NCI-H128 (cell line): ENCODE measurements around the gene PARP3.

Experiments used
- DNase-seq: peaks from one replicate; lab custom pipeline; 2025; ENCODE audit not compliant: unreplicated experiment; lab: John Stamatoyannopoulos, UW

Gene PARP3

GRCh38 chr3:51966016-51966415 lies 23.9 kb downstream of the PARP3 start:
- no peak for DNase-seq

- no peak for DNase-seq
Observed at GRCh38 chr3:51966486-51966885, 24.3 kb downstream of the PARP3 start.

DNA sequence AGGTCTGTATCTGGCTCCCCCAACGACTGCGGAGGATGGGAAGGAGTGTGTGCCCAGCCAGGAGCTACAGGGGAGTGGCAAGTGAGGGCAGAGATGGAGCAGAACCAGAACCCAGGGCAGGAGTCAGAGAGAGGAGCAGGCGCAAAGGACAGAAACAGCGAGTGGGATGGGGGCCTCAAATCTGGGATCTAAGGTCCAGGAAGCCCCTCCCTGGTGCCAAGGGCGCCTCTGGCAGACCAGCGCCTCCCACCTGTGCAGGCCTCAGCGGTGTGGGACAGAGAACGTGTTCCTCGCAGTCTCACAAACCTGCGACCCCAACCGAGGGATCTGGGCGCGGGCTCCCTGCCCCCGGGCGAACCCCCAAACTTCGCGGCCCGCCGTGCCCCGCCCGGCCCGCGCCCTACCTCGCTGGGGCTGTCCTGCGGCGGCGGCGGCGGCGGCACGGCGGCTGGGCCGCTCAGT lies 24.8 kb downstream of the PARP3 start:
- DNase-seq = no peak

- no peak for DNase-seq
Observed at GRCh38 chr3:51967384-51968169, 25.4 kb downstream of the PARP3 start, which contains the start of gene PCBP4. Gene PCBP4, minus strand, starts transcription at chr3:51967454. Its CDS starts 6,214 bp downstream, at chr3:51961240.

DNA sequence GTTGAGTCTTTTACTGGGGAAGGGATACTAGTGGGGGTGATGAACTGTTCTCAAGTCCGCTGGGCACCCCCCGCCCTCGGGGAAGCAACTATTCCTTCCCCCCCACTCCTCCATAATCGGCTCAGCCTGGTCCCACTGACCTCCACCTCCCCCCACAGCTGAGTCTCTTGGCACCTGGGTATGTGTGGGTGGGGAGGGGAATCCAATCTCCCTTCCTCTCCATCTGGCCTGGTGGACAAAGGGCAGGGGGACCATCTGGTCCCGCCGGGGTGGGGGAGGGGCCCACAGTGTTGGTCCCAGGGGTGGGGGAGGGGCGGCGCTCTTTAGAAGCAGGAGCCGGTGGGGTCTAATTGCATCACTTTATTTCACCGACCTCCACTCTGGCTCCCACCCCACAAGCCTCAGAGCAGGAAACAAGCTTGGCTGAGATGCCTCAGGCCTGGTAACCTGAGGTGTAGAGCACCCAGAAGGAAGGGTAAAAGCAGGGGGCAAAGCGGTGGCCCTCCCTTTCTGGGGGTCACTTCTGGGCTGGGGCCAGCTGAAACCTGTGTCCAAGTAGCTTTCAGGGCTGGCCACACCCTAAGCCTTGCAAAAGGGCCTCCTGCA lies 26.1 kb downstream of the PARP3 start:
- DNase-seq = no peak

- no peak for DNase-seq
Observed at GRCh38 chr3:51968883-51969678, 26.9 kb downstream of the PARP3 start.

GRCh38 chr3:51969841-51970240 lies 27.7 kb downstream of the PARP3 start:
- DNase-seq = no peak

DNA sequence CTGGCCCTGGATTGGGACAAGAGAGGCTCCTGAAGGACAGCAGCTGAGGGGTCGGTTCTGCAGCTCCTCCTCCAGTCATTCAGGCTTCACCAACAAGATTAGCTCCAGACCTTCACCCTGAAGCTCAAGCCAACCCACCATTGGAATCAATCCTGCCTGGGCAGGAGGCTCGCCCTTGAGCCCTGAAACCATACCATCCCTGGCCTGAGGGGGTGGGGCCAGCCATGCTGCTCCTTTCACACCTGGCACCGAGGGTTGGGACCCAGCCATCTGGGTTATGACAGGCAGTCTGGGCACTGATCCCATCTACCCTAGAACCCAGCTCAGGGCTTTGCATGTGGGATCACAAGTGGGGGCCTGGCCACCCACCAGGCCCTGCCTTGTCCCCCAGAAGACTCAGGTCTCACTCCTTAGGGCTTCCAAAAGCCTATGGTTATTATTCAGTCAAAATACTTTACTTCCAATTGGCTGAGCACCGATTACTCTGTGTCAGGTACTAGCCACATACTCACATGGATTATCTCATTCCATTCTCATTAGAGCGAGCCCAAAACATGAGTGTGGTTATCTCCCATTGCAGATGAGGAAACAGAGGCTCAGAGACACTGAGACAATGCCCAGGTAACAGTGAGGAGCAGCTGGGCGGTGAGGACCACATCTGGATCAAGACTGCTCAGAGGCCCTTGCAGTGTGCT lies 28.6 kb downstream of the PARP3 start:
- DNase-seq = no peak

- DNase-seq = no peak
Observed at GRCh38 chr3:51971350-51971749, 29.2 kb downstream of the PARP3 start.

DNA sequence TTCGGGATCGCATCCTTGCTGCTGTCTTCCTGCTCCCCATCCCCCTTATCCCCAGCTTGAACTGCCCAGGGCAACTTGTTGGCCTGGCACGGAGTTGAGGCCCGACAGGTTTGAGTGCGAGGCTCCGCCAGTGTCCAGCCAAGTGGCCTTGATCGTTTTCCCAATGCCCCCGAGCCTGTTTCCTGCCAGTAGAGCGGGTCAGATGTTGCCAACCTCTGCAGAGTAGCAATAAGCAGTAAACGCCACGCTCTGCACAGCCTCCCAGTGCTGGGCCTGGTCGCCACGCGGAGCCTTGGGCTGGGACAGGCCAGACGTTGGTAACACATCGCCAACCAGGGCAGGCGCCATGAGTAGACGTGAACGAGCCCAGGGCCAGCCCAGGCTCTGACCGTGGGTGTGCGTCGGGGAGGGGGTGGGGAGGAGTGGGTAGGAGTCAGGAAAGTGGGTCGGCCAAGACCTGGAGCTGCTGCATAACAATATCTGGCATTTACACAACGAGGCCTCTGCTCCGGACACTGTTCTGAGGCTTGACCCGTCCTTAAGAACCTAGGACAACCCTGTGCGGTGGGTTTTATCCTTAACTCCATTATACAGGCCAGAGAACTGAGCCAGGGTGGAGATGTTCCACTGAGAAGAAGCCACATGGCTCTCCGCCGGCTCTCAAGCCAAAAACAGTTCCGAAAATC lies 32.3 kb downstream of the PARP3 start:
- no peak for DNase-seq

DNA sequence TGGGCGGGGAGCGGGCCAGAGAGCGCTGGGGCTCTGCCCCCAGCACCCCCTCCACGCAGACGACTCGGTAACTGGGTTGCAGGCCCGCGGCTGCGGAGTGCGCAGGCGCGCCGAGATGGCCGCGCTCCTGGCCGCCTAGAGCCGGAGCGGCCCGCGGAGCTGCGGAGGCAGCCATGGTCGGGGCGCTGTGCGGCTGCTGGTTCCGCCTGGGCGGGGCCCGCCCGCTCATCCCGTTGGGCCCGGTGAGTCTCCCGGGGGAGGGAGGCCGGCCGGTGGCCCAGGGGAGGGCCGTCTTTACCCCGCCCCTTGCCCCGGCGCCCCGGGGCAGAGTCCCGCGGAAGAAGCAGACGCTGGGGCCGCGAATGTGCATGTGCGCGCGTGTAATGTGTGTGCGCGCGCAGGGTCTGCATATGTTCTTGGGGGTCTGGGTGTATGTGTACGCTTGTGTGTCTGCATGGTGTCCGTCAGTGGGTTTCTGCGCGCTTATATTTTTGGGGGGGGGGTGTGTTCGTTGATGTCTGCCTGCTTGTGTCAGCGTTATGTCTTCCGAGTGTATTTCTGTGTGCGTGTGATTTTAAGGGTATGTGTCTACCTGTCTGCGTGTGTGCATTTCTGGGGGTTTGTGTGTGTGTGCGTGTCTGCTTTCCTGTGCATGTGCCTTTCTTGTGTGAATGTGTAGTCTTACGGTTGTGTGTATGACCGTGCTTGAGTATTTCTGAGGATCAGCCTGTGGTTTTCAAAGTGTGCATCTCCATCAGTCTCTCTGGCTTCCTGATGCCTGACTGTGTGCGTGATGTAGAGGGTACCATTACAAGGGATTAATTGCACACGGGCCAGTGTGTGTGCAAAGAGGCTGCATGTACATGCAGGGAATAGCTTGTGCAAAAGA lies 33.0 kb downstream of the PARP3 start, which contains the start of gene ABHD14A:
Gene ABHD14A (plus strand): TSS at position 102 of the 889 bp plus-strand sequence. CDS start 72 bp downstream, at position 174.
- no peak for DNase-seq

DNA sequence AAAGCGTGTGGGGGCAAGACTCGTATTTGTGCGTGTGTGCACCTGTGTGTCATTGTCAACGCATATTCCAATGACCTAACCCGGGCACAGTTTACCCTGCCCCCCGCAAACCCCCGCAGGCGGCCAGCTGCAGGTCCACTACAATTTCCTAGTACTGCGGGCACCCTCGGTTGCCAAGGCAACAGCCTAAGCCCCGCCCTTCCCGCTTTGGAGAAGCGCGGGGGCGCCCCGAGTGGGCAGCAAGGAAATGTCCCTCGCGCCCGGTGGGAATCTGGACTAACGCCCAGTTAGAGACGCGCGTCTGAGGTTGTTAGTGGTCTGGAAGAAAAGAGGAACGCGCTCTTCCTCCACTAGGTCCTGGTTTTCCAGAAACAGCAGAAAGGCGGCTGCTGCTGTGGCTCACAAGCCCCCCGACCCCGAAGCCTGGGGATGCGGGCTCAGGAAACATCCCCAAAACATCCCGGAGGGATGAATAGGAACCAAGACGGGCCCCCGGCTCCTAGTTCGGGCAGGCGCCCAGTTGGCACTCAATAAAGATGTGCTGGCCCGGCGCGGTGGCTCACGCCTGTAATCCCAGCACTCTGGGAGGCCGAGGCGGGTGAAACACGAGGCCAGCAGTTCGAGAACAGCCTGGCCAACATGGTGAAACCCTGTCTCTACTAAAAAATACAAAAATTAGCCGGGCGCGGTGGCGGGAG lies 33.8 kb downstream of the PARP3 start:
- DNase-seq = no peak

- DNase-seq = no peak
Observed at GRCh38 chr3:51977446-51978142, 35.4 kb downstream of the PARP3 start.

GRCh38 chr3:51978143-51978502 lies 36.0 kb downstream of the PARP3 start:
- no peak for DNase-seq

GRCh38 chr3:51980253-51980652 lies 38.1 kb downstream of the PARP3 start:
- no peak for DNase-seq

DNA sequence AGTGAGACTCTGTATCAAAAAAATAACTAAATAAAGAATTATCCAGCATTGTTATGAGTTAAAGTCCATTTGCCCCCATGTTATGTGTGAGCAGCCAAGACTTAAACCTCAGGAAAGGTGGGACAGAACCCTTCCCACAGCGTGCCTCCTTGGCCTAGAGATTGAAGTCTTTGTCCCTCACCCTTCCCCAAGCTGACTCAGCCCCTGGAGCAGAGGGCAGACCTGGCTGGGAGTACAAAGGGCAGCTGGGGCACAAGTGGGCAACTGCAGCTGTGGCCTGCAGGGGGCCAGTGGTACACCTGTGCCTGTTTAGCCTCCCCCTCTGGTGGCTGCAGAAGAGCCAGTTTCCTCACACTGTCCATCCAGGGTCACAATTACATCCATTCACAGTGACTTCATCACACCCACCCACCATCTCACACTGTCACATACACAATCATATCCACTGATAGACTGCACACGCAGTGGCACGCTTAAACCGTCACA lies 40.2 kb downstream of the PARP3 start:
- no peak for DNase-seq

DNA sequence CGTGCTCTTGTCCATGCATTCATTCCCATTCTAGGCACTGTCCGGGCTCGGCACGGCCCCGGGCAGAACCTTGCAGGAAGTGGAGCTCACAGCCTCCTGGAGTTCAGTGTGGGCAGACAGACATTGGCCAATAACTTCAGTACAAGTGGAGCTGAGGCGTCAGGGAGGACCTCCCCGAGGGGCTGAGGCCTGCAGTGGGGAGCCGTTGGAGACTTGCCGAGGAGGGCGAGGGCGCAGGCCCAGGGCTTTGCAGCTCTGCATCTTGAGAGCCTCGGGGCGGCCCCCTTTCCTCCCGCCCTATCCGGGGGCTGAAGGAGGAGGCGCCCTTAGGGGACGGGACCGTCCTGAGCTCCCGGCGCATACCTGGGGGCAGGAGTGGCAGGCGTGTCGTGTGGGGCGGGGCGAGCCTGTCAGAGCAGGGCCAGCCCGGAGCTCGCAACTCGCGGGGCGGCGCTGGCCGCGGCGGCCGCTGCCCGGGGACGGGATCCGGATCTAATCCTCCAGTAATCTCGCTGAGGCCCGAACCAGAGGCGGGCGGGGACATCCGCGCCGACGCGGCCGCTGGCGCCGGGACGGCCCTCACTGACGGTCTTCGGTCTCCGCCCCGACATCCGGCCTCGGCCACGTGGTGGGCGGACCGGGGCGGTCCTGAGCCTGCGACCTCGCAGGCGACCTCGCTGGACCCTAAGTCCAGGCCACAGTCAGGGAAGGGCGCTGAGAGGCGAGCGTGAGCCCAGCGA lies 40.8 kb downstream of the PARP3 start, which contains the start of gene ACY1:
Gene ACY1 (plus strand): TSS at position 698 of the 740 bp plus-strand sequence. CDS start 530 bp downstream, outside the sequence.
- no peak for DNase-seq
